Measurements from ENCODE around the gene STYK1.
A peak's percentile ranks its signal among the peaks of the same experiment; 100 is the strongest.

DNA sequence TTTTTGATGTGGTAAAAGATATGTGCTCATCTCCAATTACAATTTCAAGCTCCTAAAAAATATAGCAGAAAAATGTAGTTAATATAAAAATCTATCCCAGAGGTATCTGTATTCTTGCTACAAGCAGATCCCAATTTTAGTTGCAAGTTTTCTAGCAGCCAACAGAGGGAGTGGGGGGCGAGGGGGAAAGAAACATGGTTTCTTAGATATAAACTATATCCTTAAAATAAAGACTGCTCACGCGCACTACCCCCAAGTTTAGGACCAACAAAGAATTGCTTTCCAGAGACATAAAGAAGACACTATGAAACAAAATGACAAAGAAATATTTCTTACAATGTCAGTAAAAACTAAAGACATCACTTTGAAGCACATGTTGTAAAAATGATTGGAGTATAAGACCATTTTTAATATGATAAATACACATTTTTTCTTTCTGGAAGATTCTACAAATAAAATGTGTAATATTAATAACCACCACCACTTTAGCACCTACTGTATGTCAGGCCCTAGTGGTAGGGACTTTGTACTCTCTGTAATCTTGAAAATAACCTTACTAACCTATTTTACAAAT, 65.9 kb downstream of the STYK1 start:
- TF ChIP-seq GABPA (IDR thresholded peaks at IDR 0.05; ENCODE audit: low read depth): no peak
- TF ChIP-seq, protein P1, sequence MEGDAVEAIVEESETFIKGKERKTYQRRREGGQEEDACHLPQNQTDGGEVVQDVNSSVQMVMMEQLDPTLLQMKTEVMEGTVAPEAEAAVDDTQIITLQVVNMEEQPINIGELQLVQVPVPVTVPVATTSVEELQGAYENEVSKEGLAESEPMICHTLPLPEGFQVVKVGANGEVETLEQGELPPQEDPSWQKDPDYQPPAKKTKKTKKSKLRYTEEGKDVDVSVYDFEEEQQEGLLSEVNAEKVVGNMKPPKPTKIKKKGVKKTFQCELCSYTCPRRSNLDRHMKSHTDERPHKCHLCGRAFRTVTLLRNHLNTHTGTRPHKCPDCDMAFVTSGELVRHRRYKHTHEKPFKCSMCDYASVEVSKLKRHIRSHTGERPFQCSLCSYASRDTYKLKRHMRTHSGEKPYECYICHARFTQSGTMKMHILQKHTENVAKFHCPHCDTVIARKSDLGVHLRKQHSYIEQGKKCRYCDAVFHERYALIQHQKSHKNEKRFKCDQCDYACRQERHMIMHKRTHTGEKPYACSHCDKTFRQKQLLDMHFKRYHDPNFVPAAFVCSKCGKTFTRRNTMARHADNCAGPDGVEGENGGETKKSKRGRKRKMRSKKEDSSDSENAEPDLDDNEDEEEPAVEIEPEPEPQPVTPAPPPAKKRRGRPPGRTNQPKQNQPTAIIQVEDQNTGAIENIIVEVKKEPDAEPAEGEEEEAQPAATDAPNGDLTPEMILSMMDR (IDR thresholded peaks at IDR 0.05 in 2 of 3, conservative IDR thresholded peaks at IDR 0.05 in 1 of 3; ENCODE audit: control insufficient read depth in 2 of 3, extremely low read depth in 1 of 3, insufficient read depth in 1 of 3, low read depth in 3 of 3, low read length in 3 of 3): peak in 2 of 3 experiments; percentile 16 to 38; a peak in 2 of 6 replicates
- no peak for TF ChIP-seq BMI1 (IDR thresholded peaks at IDR 0.05; ENCODE audit: borderline replicate concordance)
- no peak for TF ChIP-seq SMC3 (IDR thresholded peaks at IDR 0.05; ENCODE audit: borderline replicate concordance, low read length)
- TF ChIP-seq RFX5 (IDR thresholded peaks at IDR 0.05; ENCODE audit: low read depth, low read length): no peak
- TF ChIP-seq POLR2A (IDR thresholded peaks at IDR 0.05; ENCODE audit: low read depth, low read length): no peak
- TF ChIP-seq SIX5 (IDR thresholded peaks at IDR 0.05; ENCODE audit: low read depth, low read length, severe bottlenecking): no peak
- TF ChIP-seq NRF1 (conservative IDR thresholded peaks at IDR 0.05; ENCODE audit: low read depth, low read length): no peak
- TF ChIP-seq CHD1 (IDR thresholded peaks at IDR 0.05; ENCODE audit: low read depth, low read length): no peak
- TF ChIP-seq CHD2 (IDR thresholded peaks at IDR 0.05; ENCODE audit: borderline replicate concordance, low read depth, low read length): no peak
- TF ChIP-seq IRF4 (IDR thresholded peaks at IDR 0.05; ENCODE audit: low read depth, low read length): no peak
- no peak for TF ChIP-seq SMARCA5 (IDR thresholded peaks at IDR 0.05)
- no peak for TF ChIP-seq POLR2AphosphoS5 (IDR thresholded peaks at IDR 0.05; ENCODE audit: low read length)

All from GM12878 (cell line).